ENCODE measurements around the gene MTSS2. TPM values are rescaled to one million over a fixed set of nuclear protein-coding genes. Genes with fewer than 3 reads are reported as not detected.

The MTSS2 gene
- total RNA-seq, 1 experiment from 2014 or later: 52.0 TPM

DNA sequence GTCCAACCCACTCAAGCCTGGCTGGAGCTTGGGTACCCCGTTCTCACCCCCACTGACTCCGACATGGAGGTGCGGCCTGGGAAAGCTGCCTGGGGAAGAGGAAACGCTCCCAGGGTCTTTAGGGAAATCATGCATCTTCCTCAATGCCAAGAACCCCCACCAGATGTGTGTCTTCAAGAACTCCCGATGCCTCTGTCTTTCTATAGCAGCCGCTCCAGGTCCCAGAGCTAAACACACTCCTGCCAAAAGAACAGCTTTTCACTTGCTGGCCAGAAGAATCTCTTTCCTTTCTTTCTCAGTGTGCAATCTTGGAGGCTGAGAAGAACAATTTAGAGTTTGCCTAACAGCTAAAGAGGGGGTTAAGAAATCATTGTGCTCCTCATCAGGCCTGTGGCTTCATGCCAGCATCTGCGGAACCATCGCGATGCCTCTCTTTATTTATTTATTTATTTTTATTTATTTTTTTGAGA lies 41.1 kb upstream of the MTSS2 start:
- POLR2A ChIA-PET (ENCODE audit: unreplicated experiment): no interaction called here
- H3K79me2 ChIP-seq (ENCODE audit: low read depth): no peaks in the 10 kb centered on the region
- BruUV-seq (replicated peaks): no TSS peak
- CTCF ChIA-PET: no interaction called here
- H3K4me3 ChIP-seq: no peak overlapping the region
- H3K9me2 ChIP-seq (ENCODE audit: insufficient read depth): no peaks in the 10 kb centered on the region
- DNase-seq: no peak
- intact Hi-C loops (cut with micrococcal nuclease; ENCODE audit: unreplicated experiment): no loop called here
- no peaks in the 10 kb centered on the region for H3K9me3 ChIP-seq (ENCODE audit: insufficient read depth, low read depth)
- no peaks in the 10 kb centered on the region for H3K4me1 ChIP-seq (replicated peaks; ENCODE audit: insufficient read depth)
- TF ChIP-seq, protein P1, sequence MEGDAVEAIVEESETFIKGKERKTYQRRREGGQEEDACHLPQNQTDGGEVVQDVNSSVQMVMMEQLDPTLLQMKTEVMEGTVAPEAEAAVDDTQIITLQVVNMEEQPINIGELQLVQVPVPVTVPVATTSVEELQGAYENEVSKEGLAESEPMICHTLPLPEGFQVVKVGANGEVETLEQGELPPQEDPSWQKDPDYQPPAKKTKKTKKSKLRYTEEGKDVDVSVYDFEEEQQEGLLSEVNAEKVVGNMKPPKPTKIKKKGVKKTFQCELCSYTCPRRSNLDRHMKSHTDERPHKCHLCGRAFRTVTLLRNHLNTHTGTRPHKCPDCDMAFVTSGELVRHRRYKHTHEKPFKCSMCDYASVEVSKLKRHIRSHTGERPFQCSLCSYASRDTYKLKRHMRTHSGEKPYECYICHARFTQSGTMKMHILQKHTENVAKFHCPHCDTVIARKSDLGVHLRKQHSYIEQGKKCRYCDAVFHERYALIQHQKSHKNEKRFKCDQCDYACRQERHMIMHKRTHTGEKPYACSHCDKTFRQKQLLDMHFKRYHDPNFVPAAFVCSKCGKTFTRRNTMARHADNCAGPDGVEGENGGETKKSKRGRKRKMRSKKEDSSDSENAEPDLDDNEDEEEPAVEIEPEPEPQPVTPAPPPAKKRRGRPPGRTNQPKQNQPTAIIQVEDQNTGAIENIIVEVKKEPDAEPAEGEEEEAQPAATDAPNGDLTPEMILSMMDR (conservative IDR thresholded peaks at IDR 0.05): no peak
- TF ChIP-seq EZH2 (IDR thresholded peaks at IDR 0.05; ENCODE audit: low read depth): no peak
- no peaks in the 10 kb centered on the region for H3K27me3 ChIP-seq (ENCODE audit: insufficient read depth, low read depth)
- H2AFZ ChIP-seq: no peak overlapping the region
- no peak overlapping the region for H3K27ac ChIP-seq
- no peaks in the 10 kb centered on the region for H4K20me1 ChIP-seq (ENCODE audit: insufficient read depth)
- no peak overlapping the region for H3K4me2 ChIP-seq
- H3K36me3 ChIP-seq (ENCODE audit: low read depth): 0 out of 2 replicates have a peak, but pooled peaks cover 4% of the 10 kb centered on the region
- H3F3A ChIP-seq (ENCODE audit: insufficient read depth, low read depth): no peaks in the 10 kb centered on the region

DNA sequence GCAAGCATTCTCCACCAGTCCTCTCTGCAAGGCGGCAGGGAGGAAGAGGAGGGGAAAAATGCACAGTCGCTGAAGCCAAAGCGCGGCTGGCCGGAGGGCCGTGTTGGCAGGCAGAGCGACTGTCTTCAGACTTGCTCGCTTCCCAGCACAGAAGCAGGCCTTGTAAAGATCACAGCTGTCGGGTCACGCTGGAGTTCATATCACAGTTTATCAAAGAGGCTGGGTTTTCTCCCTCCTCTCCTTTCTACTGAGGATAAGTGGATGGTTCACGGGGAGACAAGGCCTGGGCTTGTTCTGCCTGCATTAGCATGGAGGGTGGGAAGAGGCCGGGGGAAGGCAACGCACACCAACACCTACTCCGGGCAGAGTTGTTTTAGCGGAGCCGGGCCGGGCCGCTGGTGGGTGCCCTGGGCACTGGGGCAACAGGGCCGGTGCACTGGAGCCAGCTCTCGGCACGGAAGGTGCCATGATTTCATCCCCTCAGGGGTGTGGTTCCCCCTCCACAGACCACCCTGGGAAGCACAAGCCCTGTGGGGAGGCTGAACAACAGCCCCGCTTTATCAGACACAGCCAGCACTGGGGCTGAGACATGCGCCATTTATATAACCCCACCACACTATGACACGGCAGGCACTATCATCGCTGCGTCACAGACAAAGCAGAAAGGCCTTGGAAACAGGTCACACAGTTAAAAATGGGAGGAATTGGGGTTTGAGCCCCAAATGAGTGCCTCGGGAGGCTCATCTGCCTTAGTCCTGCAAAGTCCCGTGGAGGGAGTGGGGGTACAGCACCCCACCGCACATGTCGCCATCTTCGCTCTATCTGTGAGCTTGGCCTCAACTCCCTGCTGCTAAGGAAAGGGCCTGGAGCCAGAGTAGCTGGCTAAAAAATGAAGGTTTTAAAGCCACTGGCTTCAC lies 40.3 kb upstream of the MTSS2 start:
- ChIA-PET CTCF (interaction anchor here (0.6 kb wide), 1 partner anchor 72 kb away, joined by 3 read pairs; no protein-coding TSS in a partner anchor), POLR2A (ENCODE audit: unreplicated experiment) (no interaction called here)
- Histone ChIP-seq H4K20me1 (ENCODE audit: insufficient read depth) (no peaks in the 10 kb centered on the region), H3K9me2 (ENCODE audit: insufficient read depth) (no peaks in the 10 kb centered on the region), H3K36me3 (ENCODE audit: low read depth) (0 out of 2 replicates have a peak, but pooled peaks cover 3% of the 10 kb centered on the region), H3K4me3 (no peak overlapping the region), H2AFZ (no peak overlapping the region), H3K27ac (no peak overlapping the region), H3K4me2 (no peak overlapping the region), H3K9me3 (ENCODE audit: insufficient read depth, low read depth) (no peaks in the 10 kb centered on the region), H3K4me1 (replicated peaks; ENCODE audit: insufficient read depth) (no peaks in the 10 kb centered on the region), H3K79me2 (ENCODE audit: low read depth) (no peaks in the 10 kb centered on the region), H3F3A (ENCODE audit: insufficient read depth, low read depth) (no peaks in the 10 kb centered on the region), H3K27me3 (ENCODE audit: insufficient read depth, low read depth) (no peaks in the 10 kb centered on the region)
- no TSS peak for BruUV-seq (replicated peaks)
- DNase-seq: no peak
- TF ChIP-seq, protein P1 (conservative IDR thresholded peaks at IDR 0.05): no peak
- no peak for TF ChIP-seq EZH2 (IDR thresholded peaks at IDR 0.05; ENCODE audit: low read depth)
- intact Hi-C loops (cut with micrococcal nuclease; ENCODE audit: unreplicated experiment): no loop called here

DNA sequence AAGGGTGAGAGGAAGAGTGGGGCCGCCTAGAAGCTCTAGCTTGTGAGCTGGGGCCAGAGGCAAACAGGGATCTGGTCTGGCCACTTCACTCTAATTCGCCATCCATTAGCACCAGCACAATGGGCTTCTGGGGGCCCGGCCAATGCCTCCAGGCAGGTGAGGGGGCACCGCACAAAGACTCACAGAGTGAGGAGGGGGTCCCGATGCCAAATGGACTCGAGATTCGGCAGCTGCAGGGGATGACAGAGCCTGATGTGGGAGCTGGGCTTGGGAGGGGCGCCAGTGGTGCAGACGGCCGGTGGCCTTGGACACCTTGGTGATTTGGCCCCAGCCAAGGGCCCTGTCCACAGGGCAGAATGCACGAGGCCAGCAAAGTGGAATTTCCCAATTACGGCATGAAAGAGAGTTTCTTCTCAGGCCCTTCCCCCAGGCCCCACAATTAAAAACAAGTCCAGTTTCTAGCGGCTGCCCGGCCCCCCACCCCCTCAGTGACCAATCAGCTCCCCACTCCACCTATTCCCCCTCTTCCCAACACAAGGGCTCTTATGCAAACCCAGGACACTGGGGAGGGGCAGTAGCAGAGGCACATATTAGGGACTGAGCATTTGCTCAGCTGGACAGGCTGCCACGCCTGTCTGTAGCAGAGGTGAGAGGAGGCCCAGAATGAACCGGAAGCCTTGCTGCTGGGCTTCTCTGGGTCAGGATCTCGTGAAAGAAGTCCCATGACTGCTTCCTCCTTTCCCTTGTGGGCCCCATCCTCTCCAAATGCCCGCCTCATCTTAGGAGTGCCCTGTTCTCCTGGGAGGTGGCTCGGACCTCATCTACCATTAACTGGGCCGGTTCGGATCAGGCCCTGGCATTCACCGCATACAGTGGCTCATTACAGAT lies 39.4 kb upstream of the MTSS2 start:
- POLR2A ChIA-PET (ENCODE audit: unreplicated experiment): no interaction called here
- H3K27ac ChIP-seq: no peak overlapping the region

More for the DNA sequence above, 39.4 kb upstream of the MTSS2 start:
- Histone ChIP-seq H3K9me2 (ENCODE audit: insufficient read depth) (no peaks in the 10 kb centered on the region), H4K20me1 (ENCODE audit: insufficient read depth) (no peaks in the 10 kb centered on the region), H3K27me3 (ENCODE audit: insufficient read depth, low read depth) (no peaks in the 10 kb centered on the region), H3K36me3 (ENCODE audit: low read depth) (no peaks in the 10 kb centered on the region), H3K4me2 (no peak overlapping the region), H2AFZ (no peak overlapping the region), H3K9me3 (ENCODE audit: insufficient read depth, low read depth) (no peaks in the 10 kb centered on the region), H3K79me2 (ENCODE audit: low read depth) (no peaks in the 10 kb centered on the region), H3K4me3 (no peak overlapping the region), H3F3A (ENCODE audit: insufficient read depth, low read depth) (no peaks in the 10 kb centered on the region), H3K4me1 (replicated peaks; ENCODE audit: insufficient read depth) (no peaks in the 10 kb centered on the region)
- no peak for DNase-seq
- no peak for TF ChIP-seq EZH2 (IDR thresholded peaks at IDR 0.05; ENCODE audit: low read depth)
- TF ChIP-seq, protein P1 (conservative IDR thresholded peaks at IDR 0.05): no peak
- CTCF ChIA-PET: interaction anchor here (0.6 kb wide), 1 partner anchor 71 kb away, joined by 3 read pairs; no protein-coding TSS in a partner anchor
- intact Hi-C loops (cut with micrococcal nuclease; ENCODE audit: unreplicated experiment): no loop called here
- BruUV-seq (replicated peaks): no TSS peak

Data from PC-9 (cell line).